ENCODE results near the gene CNGB1. TPM values are rescaled to one million over a fixed set of nuclear protein-coding genes. Genes with fewer than 3 reads are reported as not detected.
"Not testable (repeated sequence)": the region's sequence is repeated elsewhere in the genome, so short reads cannot be mapped to it uniquely, and the experiment has no call there.

Gene CNGB1
- polyA plus RNA-seq, 1 donor from 2014 or later = 20.7 TPM

- TF ChIP-seq MXI1 (conservative IDR thresholded peaks at IDR 0.05; ENCODE audit: poor library complexity, severe bottlenecking) (no peak), EP300 (conservative IDR thresholded peaks at IDR 0.05; ENCODE audit: poor library complexity, severe bottlenecking) (no peak), POLR2AphosphoS5 (IDR thresholded peaks at IDR 0.05) (no peak), RAD21 (conservative IDR thresholded peaks at IDR 0.05) (no peak), SMC3 (conservative IDR thresholded peaks at IDR 0.05; ENCODE audit: poor library complexity) (no peak), EZH2 (IDR thresholded peaks at IDR 0.05; ENCODE audit: borderline replicate concordance, insufficient read depth, low read length, poor library complexity, severe bottlenecking) (no peak), TAF1 (IDR thresholded peaks at IDR 0.05; ENCODE audit: low read depth) (no peak)
- TF ChIP-seq, protein P1, sequence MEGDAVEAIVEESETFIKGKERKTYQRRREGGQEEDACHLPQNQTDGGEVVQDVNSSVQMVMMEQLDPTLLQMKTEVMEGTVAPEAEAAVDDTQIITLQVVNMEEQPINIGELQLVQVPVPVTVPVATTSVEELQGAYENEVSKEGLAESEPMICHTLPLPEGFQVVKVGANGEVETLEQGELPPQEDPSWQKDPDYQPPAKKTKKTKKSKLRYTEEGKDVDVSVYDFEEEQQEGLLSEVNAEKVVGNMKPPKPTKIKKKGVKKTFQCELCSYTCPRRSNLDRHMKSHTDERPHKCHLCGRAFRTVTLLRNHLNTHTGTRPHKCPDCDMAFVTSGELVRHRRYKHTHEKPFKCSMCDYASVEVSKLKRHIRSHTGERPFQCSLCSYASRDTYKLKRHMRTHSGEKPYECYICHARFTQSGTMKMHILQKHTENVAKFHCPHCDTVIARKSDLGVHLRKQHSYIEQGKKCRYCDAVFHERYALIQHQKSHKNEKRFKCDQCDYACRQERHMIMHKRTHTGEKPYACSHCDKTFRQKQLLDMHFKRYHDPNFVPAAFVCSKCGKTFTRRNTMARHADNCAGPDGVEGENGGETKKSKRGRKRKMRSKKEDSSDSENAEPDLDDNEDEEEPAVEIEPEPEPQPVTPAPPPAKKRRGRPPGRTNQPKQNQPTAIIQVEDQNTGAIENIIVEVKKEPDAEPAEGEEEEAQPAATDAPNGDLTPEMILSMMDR (IDR thresholded peaks at IDR 0.05; ENCODE audit: poor library complexity, severe bottlenecking) = no peak
- TF ChIP-seq, protein P2, sequence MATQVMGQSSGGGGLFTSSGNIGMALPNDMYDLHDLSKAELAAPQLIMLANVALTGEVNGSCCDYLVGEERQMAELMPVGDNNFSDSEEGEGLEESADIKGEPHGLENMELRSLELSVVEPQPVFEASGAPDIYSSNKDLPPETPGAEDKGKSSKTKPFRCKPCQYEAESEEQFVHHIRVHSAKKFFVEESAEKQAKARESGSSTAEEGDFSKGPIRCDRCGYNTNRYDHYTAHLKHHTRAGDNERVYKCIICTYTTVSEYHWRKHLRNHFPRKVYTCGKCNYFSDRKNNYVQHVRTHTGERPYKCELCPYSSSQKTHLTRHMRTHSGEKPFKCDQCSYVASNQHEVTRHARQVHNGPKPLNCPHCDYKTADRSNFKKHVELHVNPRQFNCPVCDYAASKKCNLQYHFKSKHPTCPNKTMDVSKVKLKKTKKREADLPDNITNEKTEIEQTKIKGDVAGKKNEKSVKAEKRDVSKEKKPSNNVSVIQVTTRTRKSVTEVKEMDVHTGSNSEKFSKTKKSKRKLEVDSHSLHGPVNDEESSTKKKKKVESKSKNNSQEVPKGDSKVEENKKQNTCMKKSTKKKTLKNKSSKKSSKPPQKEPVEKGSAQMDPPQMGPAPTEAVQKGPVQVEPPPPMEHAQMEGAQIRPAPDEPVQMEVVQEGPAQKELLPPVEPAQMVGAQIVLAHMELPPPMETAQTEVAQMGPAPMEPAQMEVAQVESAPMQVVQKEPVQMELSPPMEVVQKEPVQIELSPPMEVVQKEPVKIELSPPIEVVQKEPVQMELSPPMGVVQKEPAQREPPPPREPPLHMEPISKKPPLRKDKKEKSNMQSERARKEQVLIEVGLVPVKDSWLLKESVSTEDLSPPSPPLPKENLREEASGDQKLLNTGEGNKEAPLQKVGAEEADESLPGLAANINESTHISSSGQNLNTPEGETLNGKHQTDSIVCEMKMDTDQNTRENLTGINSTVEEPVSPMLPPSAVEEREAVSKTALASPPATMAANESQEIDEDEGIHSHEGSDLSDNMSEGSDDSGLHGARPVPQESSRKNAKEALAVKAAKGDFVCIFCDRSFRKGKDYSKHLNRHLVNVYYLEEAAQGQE (IDR thresholded peaks at IDR 0.05; ENCODE audit: borderline replicate concordance) = no peak
- H3K4me2 ChIP-seq (ENCODE audit: low read length) = no peak overlapping the region
- no peak overlapping the region for H3K9ac ChIP-seq (ENCODE audit: low read length)
- H3F3A ChIP-seq (ENCODE audit: insufficient read depth, low read length, poor library complexity, severe bottlenecking) = no peaks in the 10 kb centered on the region
- no peaks in the 10 kb centered on the region for H3K9me2 ChIP-seq (ENCODE audit: insufficient read depth, low read length)
- H2AFZ ChIP-seq (ENCODE audit: low read depth, low read length) = no peak overlapping the region
- no peaks in the 10 kb centered on the region for H3K9me3 ChIP-seq (ENCODE audit: low read length)
- no peak overlapping the region for H3K27ac ChIP-seq (ENCODE audit: low read length)
- H3K36me3 ChIP-seq (ENCODE audit: insufficient read depth, low read length) = no peaks in the 10 kb centered on the region
- H3K4me3 ChIP-seq (ENCODE audit: low read length) = no peak overlapping the region
- no peaks in the 10 kb centered on the region for H3K79me2 ChIP-seq (replicated peaks; ENCODE audit: insufficient read depth, low read length)
- no peaks in the 10 kb centered on the region for H3K27me3 ChIP-seq (ENCODE audit: insufficient read depth, low read depth, low read length)
- no peaks in the 10 kb centered on the region for H4K20me1 ChIP-seq (ENCODE audit: insufficient read depth)
Observed at GRCh38 chr16:57979006-57979585, 8.2 kb upstream of the CNGB1 start.

DNA sequence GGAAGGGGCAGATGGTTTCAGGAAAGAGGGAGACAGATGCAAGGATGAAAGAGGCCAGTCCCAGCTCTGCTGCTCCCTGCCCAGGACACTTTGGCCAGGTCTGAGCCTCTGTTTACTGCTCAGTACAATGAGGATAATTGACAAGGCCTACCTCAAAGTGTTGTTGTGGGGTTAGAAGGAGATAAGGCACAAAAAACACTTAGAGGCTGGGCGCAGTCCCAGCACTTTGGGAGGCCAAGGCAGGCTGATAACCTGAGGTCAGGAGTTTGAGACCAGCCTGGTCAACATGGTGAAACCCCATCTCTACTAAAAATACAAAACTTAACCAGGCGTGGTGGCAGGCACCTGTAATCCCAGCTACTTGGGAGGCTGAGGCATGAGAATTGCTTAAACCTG lies 7.1 kb upstream of the CNGB1 start:
- not testable (repeated sequence) for H3K9ac ChIP-seq (ENCODE audit: low read length); H3K79me2 ChIP-seq (replicated peaks; ENCODE audit: insufficient read depth, low read length); H3K9me2 ChIP-seq (ENCODE audit: insufficient read depth, low read length); H3K4me3 ChIP-seq (ENCODE audit: low read length); H2AFZ ChIP-seq (ENCODE audit: low read depth, low read length); H3K9me3 ChIP-seq (ENCODE audit: low read length); H3F3A ChIP-seq (ENCODE audit: insufficient read depth, low read length, poor library complexity, severe bottlenecking); H3K27ac ChIP-seq (ENCODE audit: low read length); H4K20me1 ChIP-seq (ENCODE audit: insufficient read depth); H3K36me3 ChIP-seq (ENCODE audit: insufficient read depth, low read length); H3K4me2 ChIP-seq (ENCODE audit: low read length); H3K27me3 ChIP-seq (ENCODE audit: insufficient read depth, low read depth, low read length)

All from neural cell (in vitro differentiated cells).